ENCODE measurements around the gene PGAM2.

DNA sequence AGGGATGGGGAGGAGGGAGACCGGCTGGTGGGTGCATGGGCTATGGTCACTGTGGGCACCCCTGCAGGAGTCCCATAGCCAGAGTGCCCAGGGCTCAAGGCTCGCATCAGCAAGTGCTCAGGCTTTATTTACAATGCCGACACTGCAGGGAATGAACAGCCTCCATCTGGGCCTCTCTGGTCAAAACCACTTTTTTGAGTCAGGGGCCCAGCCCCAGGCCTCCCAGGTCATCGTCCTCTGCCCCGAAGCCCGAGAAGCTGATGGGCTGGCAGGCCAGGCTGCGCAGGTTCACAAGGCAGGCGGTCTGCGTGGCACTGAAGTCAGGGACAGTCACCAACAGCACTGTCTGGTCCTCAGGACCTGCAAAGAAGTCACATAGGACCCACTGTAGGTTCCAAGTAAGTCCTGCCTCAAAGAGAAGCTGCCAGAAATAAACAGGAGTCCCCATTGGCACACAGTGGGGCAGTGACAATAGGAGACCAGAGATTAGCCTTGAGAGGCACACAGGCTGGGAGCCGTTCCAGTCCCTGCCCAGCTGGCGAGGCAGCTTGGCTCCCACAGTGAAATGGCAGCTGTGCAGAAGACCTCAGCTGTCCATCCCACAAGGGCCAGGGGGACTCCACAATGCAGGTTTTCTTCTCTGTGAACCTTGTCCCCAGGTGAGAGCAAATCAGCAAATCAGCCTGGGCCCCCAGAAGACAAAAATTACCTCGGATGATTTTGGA is 49.4 kb upstream of the PGAM2 start:
- no peak for TF ChIP-seq EZH2 (IDR thresholded peaks at IDR 0.05; ENCODE audit: insufficient read depth, poor library complexity, severe bottlenecking)
- no peak for TF ChIP-seq EZH2phosphoT487 (IDR thresholded peaks at IDR 0.05; ENCODE audit: insufficient read depth, low read depth)
